Measurements from ENCODE around the gene FBXO11.

DNA sequence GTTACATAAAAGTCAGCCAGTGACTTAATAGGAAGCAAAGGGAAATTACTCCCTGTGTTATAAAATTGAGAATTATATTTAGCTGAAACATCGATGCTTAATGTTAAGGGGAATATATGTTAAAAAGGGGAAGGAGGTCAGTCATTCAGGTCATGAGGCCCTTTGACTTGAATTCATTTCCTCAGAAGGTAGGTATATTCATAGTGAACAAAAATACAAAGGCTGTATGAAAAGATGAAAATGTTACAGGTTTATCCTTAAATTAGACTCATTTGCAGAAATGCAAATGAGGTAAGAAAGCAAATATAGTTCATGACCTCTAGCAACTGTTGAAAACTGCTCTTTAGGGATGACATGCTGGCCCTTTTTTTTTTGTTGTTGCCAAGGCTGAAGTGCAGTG, 102.5 kb downstream of the FBXO11 start:
- TF ChIP-seq, protein P1, sequence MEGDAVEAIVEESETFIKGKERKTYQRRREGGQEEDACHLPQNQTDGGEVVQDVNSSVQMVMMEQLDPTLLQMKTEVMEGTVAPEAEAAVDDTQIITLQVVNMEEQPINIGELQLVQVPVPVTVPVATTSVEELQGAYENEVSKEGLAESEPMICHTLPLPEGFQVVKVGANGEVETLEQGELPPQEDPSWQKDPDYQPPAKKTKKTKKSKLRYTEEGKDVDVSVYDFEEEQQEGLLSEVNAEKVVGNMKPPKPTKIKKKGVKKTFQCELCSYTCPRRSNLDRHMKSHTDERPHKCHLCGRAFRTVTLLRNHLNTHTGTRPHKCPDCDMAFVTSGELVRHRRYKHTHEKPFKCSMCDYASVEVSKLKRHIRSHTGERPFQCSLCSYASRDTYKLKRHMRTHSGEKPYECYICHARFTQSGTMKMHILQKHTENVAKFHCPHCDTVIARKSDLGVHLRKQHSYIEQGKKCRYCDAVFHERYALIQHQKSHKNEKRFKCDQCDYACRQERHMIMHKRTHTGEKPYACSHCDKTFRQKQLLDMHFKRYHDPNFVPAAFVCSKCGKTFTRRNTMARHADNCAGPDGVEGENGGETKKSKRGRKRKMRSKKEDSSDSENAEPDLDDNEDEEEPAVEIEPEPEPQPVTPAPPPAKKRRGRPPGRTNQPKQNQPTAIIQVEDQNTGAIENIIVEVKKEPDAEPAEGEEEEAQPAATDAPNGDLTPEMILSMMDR (IDR thresholded peaks at IDR 0.05), result no peak
- no peak for TF ChIP-seq EP300 (IDR thresholded peaks at IDR 0.05)
- TF ChIP-seq POLR2A (IDR thresholded peaks at IDR 0.05; ENCODE audit: low read depth), result no peak
- no peak for TF ChIP-seq POLR2AphosphoS5 (IDR thresholded peaks at IDR 0.05)
